GM12878 (cell line): ENCODE measurements around the gene CDK4.

ENCODE experiments used
- DPF2 ChIP-seq: fragments of 450-650 bp; IDR thresholded peaks from 2 replicates; pipeline ENCODE4 v1.6.1; 2017; ENCODE audit warnings: mild to moderate bottlenecking
- FOXK2 ChIP-seq: fragments of 450-650 bp; IDR thresholded peaks from 2 replicates; pipeline ENCODE4 v1.6.1; 2017; ENCODE audit warnings: mild to moderate bottlenecking, moderate library complexity
- HDGF ChIP-seq: fragments of 450-650 bp; IDR thresholded peaks from 2 replicates; pipeline ENCODE4 v1.6.1; 2016; ENCODE audit warnings: antibody characterized with exemption
- JUND ChIP-seq: IDR thresholded peaks from 2 replicates; pipeline ENCODE4 v1.6.1; 2012; ENCODE audit warnings: low read depth, mild to moderate bottlenecking, low read length, improper control_type of control experiment, moderate library complexity
- NFXL1 ChIP-seq: fragments of 450-650 bp; IDR thresholded peaks from 2 replicates; pipeline ENCODE4 v1.6.1; 2017; ENCODE audit warnings: antibody characterized with exemption, mild to moderate bottlenecking, borderline replicate concordance
- TF ChIP-seq, protein P1 (sequence below), 3 experiments: IDR thresholded peaks in 2 of 3; conservative IDR thresholded peaks in 1 of 3; 2 replicates each; pipeline ENCODE4 v1.5.1; 2011; ENCODE audit warnings: low read depth in 3 of 3, low read length in 3 of 3, mild to moderate bottlenecking in 3 of 3, control low read depth in 2 of 3, moderate library complexity in 2 of 3, inconsistent platforms in 1 of 3, mixed read lengths in 1 of 3; ENCODE audit not compliant: control insufficient read depth in 2 of 3, insufficient read depth in 1 of 3; ENCODE audit errors: extremely low read depth in 1 of 3

DNA sequence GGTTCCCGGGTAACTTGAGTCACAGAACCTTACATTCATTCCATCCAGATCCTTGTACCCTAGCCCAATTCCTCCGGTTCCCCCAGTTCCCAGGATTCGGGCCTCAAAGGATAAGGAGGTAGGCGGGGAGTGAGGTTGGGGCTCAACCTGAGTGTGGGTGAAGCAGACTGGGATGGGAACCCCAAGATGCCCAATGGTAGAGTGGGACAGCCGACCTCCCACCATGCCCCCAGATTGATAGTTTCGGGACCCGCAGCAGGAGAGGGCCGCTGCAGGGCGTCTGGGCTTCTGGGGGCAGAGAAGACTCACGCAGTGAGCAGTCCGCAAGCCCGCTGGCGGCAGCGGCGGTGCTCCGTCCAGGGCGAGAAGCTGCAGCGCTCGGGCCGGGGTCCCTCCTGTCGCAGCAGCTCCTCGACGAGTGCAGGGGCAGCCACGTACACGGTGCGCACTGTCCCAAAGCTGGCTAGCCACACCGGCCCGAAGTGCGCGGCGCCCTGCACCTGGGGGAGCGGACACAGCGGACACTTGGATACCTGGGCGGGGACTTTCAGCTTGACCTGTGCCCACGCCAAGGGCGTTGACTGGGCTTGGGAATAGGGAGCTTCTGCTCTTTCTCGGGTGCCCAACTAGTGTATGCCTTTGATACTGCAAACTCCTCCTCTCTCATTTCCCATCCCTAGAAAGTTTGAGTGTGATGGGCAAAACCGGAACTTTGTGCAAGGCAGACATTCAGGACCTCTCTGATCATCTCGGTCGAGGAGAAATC, 13.8 kb upstream of the CDK4 start:
- TF ChIP-seq JUND = no peak
- no peak for TF ChIP-seq DPF2
- TF ChIP-seq, protein P1, sequence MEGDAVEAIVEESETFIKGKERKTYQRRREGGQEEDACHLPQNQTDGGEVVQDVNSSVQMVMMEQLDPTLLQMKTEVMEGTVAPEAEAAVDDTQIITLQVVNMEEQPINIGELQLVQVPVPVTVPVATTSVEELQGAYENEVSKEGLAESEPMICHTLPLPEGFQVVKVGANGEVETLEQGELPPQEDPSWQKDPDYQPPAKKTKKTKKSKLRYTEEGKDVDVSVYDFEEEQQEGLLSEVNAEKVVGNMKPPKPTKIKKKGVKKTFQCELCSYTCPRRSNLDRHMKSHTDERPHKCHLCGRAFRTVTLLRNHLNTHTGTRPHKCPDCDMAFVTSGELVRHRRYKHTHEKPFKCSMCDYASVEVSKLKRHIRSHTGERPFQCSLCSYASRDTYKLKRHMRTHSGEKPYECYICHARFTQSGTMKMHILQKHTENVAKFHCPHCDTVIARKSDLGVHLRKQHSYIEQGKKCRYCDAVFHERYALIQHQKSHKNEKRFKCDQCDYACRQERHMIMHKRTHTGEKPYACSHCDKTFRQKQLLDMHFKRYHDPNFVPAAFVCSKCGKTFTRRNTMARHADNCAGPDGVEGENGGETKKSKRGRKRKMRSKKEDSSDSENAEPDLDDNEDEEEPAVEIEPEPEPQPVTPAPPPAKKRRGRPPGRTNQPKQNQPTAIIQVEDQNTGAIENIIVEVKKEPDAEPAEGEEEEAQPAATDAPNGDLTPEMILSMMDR (IDR thresholded peaks at IDR 0.05 in 2 of 3, conservative IDR thresholded peaks at IDR 0.05 in 1 of 3; ENCODE audit: control insufficient read depth in 2 of 3, extremely low read depth in 1 of 3, insufficient read depth in 1 of 3, low read depth in 3 of 3, low read length in 3 of 3) = no peak
- TF ChIP-seq HDGF = no peak
- no peak for TF ChIP-seq FOXK2
- no peak for TF ChIP-seq NFXL1
